ENCODE measurements around the gene MPG. TPM values are rescaled to one million over a fixed set of nuclear protein-coding genes. Genes with fewer than 3 reads are reported as not detected.
"Not testable (repeated sequence)": the region's sequence is repeated elsewhere in the genome, so short reads cannot be mapped to it uniquely, and the experiment has no call there.

MPG gene
- total RNA-seq, 1 donor from 2014 or later, result 56.5 TPM

DNA sequence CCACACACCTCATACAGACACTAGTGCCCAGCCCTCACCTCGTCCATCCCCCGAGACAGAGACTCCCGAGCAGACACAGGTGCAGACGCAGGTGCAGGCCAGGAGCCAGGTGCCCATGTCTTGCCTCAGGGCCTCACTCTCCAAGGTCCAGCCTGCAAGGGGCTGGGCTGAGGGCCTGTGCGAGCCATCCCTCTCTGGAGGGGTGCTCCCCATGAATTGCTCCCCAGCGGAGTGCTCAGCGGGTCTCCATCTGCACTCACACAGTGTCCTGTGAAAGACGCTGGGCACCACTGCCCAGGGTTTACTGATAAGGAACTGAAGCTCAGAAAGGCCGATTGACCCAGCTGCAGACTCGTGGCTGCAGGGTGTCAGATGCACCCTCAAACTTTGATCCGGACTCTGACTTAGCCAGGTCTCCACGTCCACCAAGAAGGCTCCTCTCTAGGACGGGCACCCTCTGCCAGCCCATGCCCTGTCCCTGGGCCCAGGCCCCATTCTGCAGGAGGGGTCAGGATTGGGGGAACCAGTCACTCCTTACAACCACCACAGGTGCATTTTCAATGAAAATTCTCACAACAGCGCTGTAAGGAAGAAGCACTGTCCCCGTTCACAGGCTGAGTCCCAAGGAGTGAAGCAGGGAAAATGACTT lies 41.6 kb upstream of the MPG start:
- H3K27ac Mint-ChIP-seq (ENCODE audit: unreplicated experiment), result peak overlapping the region; percentile 72
- peaks cover 4% of the 10 kb centered on the region for H3K27me3 Mint-ChIP-seq (ENCODE audit: low read depth, unreplicated experiment)
- H3K36me3 ChIP-seq (ENCODE audit: insufficient read depth, low read length), result peaks cover 3% of the 10 kb centered on the region
- H3K4me3 ChIP-seq (ENCODE audit: insufficient read depth, low read depth, low read length), result no peak overlapping the region
- H2AFZ ChIP-seq (ENCODE audit: low read depth, low read length), result no peak overlapping the region
- H3K36me3 Mint-ChIP-seq (ENCODE audit: low read depth, unreplicated experiment), result peaks cover 2% of the 10 kb centered on the region
- FAIRE-seq, result no peak
- H3K4me1 ChIP-seq (ENCODE audit: insufficient read depth, low read length), result no peaks in the 10 kb centered on the region
- H3K9me3 ChIP-seq (ENCODE audit: insufficient read depth, low read depth, low read length), result no peaks in the 10 kb centered on the region
- no peaks in the 10 kb centered on the region for H3K4me1 Mint-ChIP-seq (ENCODE audit: low read depth, unreplicated experiment)
- H3K79me2 ChIP-seq (ENCODE audit: insufficient read depth, low read length), result no peaks in the 10 kb centered on the region
- no peaks in the 10 kb centered on the region for H3K9me3 Mint-ChIP-seq (ENCODE audit: unreplicated experiment)
- H4K20me1 ChIP-seq (ENCODE audit: insufficient read depth, low read length), result no peaks in the 10 kb centered on the region
- no peaks in the 10 kb centered on the region for H3K27me3 ChIP-seq (ENCODE audit: insufficient read depth, low read length)
- no peak for TF ChIP-seq EZH2 (IDR thresholded peaks at IDR 0.05; ENCODE audit: insufficient read depth, low read length)
- TF ChIP-seq, protein P1, sequence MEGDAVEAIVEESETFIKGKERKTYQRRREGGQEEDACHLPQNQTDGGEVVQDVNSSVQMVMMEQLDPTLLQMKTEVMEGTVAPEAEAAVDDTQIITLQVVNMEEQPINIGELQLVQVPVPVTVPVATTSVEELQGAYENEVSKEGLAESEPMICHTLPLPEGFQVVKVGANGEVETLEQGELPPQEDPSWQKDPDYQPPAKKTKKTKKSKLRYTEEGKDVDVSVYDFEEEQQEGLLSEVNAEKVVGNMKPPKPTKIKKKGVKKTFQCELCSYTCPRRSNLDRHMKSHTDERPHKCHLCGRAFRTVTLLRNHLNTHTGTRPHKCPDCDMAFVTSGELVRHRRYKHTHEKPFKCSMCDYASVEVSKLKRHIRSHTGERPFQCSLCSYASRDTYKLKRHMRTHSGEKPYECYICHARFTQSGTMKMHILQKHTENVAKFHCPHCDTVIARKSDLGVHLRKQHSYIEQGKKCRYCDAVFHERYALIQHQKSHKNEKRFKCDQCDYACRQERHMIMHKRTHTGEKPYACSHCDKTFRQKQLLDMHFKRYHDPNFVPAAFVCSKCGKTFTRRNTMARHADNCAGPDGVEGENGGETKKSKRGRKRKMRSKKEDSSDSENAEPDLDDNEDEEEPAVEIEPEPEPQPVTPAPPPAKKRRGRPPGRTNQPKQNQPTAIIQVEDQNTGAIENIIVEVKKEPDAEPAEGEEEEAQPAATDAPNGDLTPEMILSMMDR (IDR thresholded peaks at IDR 0.05; ENCODE audit: insufficient read depth, low read depth, low read length), result no peak
- no peak for DNase-seq (ENCODE audit: low read depth)
- no peak overlapping the region for H3K4me3 Mint-ChIP-seq (ENCODE audit: unreplicated experiment)
- H3K4me2 ChIP-seq (ENCODE audit: low read length), result no peak overlapping the region
- no peak overlapping the region for H3K27ac ChIP-seq (ENCODE audit: low read depth, low read length)
- no peak overlapping the region for H3K9ac ChIP-seq (ENCODE audit: low read length)

DNA sequence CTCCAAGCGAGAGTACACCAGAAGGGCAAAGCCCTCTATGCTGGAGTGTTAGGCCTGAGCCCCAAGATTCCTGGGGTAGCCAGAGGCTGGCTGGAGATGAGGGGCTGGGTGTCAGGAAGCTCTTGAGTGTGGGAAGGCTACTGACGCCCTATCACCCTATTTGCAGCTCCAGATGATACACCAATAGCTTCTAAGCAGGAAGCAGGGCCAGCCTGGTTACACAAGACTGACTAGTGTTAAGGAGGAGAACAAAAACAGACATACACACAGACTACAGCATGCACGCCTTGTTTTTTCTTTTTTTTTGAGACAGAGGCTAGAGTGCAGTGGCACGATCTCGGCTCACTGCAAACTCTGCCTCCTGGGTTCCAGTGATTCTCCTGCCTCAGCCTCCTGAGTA lies 40.5 kb upstream of the MPG start:
- no peak overlapping the region for H3K4me2 ChIP-seq (ENCODE audit: low read length)
- H3K36me3 ChIP-seq (ENCODE audit: insufficient read depth, low read length), result peaks cover 3% of the 10 kb centered on the region
- H3K9me3 Mint-ChIP-seq (ENCODE audit: unreplicated experiment), result no peaks in the 10 kb centered on the region
- H3K9me3 ChIP-seq (ENCODE audit: insufficient read depth, low read depth, low read length), result no peaks in the 10 kb centered on the region
- H3K36me3 Mint-ChIP-seq (ENCODE audit: low read depth, unreplicated experiment), result peaks cover 9% of the 10 kb centered on the region
- no peaks in the 10 kb centered on the region for H3K79me2 ChIP-seq (ENCODE audit: insufficient read depth, low read length)
- DNase-seq (ENCODE audit: low read depth) (no peak), FAIRE-seq (no peak)
- H3K4me3 ChIP-seq (ENCODE audit: insufficient read depth, low read depth, low read length), result no peak overlapping the region
- H3K4me1 Mint-ChIP-seq (ENCODE audit: low read depth, unreplicated experiment), result no peaks in the 10 kb centered on the region
- H4K20me1 ChIP-seq (ENCODE audit: insufficient read depth, low read length), result no peaks in the 10 kb centered on the region
- no peak overlapping the region for H3K27ac ChIP-seq (ENCODE audit: low read depth, low read length)
- no peaks in the 10 kb centered on the region for H3K27me3 ChIP-seq (ENCODE audit: insufficient read depth, low read length)
- no peak overlapping the region for H3K27ac Mint-ChIP-seq (ENCODE audit: unreplicated experiment)
- no peak overlapping the region for H3K9ac ChIP-seq (ENCODE audit: low read length)
- no peak overlapping the region for H3K4me3 Mint-ChIP-seq (ENCODE audit: unreplicated experiment)
- H2AFZ ChIP-seq (ENCODE audit: low read depth, low read length), result no peak overlapping the region
- no peaks in the 10 kb centered on the region for H3K4me1 ChIP-seq (ENCODE audit: insufficient read depth, low read length)
- TF ChIP-seq, protein P1 (IDR thresholded peaks at IDR 0.05; ENCODE audit: insufficient read depth, low read depth, low read length), result no peak
- TF ChIP-seq EZH2 (IDR thresholded peaks at IDR 0.05; ENCODE audit: insufficient read depth, low read length), result no peak
- peaks cover 3% of the 10 kb centered on the region for H3K27me3 Mint-ChIP-seq (ENCODE audit: low read depth, unreplicated experiment)

DNA sequence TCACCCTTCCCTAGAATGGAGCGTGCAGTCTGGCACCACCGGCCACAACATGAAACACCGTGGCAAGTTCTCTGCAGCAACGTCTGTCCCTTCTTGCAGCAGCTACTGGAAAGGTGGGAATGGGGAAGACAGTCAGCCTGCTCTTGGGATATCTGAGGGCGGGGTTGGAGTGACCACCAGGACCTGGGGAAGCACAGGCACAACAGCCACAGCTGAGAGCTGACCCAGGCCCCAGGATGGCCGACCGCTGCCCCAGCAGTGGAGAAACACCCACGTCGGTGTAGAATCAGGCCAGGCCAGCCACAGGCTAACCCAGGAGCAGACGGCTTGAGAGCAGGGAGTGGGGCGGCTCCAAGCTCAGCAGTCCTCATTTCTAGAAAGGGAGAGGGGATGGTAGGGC lies 39.8 kb upstream of the MPG start:
- H3K4me3 Mint-ChIP-seq (ENCODE audit: unreplicated experiment); FAIRE-seq; H4K20me1 ChIP-seq (ENCODE audit: insufficient read depth, low read length); H3K4me1 Mint-ChIP-seq (ENCODE audit: low read depth, unreplicated experiment); H3K9me3 ChIP-seq (ENCODE audit: insufficient read depth, low read depth, low read length); H3K79me2 ChIP-seq (ENCODE audit: insufficient read depth, low read length); H3K4me3 ChIP-seq (ENCODE audit: insufficient read depth, low read depth, low read length); H2AFZ ChIP-seq (ENCODE audit: low read depth, low read length); H3K9ac ChIP-seq (ENCODE audit: low read length); H3K4me1 ChIP-seq (ENCODE audit: insufficient read depth, low read length); H3K36me3 ChIP-seq (ENCODE audit: insufficient read depth, low read length); H3K4me2 ChIP-seq (ENCODE audit: low read length); H3K9me3 Mint-ChIP-seq (ENCODE audit: unreplicated experiment); H3K27ac Mint-ChIP-seq (ENCODE audit: unreplicated experiment); H3K27me3 Mint-ChIP-seq (ENCODE audit: low read depth, unreplicated experiment); H3K27ac ChIP-seq (ENCODE audit: low read depth, low read length); H3K27me3 ChIP-seq (ENCODE audit: insufficient read depth, low read length); DNase-seq (ENCODE audit: low read depth): not testable (repeated sequence)
- H3K36me3 Mint-ChIP-seq (ENCODE audit: low read depth, unreplicated experiment), result peaks cover 14% of the 10 kb centered on the region
